ENCODE results near the gene TMEM132C. TPM values are rescaled to one million over a fixed set of nuclear protein-coding genes. Genes with fewer than 3 reads are reported as not detected.

The TMEM132C gene
- total RNA-seq, 6 experiments from 2014 or later = 0.04 to 0.19 (median 0.06) TPM; not detected in 3

DNA sequence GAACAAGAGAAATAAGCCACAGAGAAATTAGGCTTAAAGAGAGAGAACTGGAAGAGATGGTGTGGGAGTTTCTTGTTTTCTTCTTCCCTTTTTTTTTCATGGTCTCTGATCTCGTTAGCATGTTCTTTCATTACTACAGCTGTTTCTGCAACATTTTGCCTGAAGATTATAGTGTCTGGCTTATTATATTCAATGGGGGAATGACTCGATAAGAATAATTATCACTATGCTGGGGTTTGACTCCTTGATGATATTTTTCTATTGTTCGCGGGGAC is 70.0 kb downstream of the TMEM132C start:
- intact Hi-C loops (cut with DNase I) = no loop called here
- no peak for TF ChIP-seq CTCF (IDR thresholded peaks at IDR 0.05)
- no peak for DNase-seq
- no peaks in the 10 kb centered on the region for H3K27me3 ChIP-seq
- H3K36me3 ChIP-seq = no peaks in the 10 kb centered on the region
- no peaks in the 10 kb centered on the region for H3K4me1 ChIP-seq
- no peak for ATAC-seq
- 40% methylated on average over 4 of the region's 4 CpGs for WGBS (ENCODE audit: insufficient coverage, low coverage, low lambda C conversion rate, missing lambda C conversion rate)
- no peaks in the 10 kb centered on the region for H3K9me3 ChIP-seq
- no peak overlapping the region for H3K27ac ChIP-seq
- no peak overlapping the region for H3K4me3 ChIP-seq

- Histone ChIP-seq H3K36me3 (no peaks in the 10 kb centered on the region), H3K27ac (no peak overlapping the region), H3K9me3 (no peaks in the 10 kb centered on the region), H3K4me3 (no peak overlapping the region), H3K4me1 (no peaks in the 10 kb centered on the region), H3K27me3 (no peaks in the 10 kb centered on the region)
- DNase-seq (no peak), ATAC-seq (no peak)
- intact Hi-C loops (cut with DNase I) = no loop called here
- no peak for TF ChIP-seq CTCF (IDR thresholded peaks at IDR 0.05)
- TF ChIP-seq POLR2A (IDR thresholded peaks at IDR 0.05) = no peak
- 11% methylated on average over 10 of the region's 10 CpGs for WGBS (ENCODE audit: insufficient coverage, low coverage, low lambda C conversion rate, missing lambda C conversion rate)
These were observed 70.6 kb downstream of the TMEM132C start for GRCh38 chr12:128337431-128338170.

- DNase-seq = no peak
- Histone ChIP-seq H3K4me3 (no peak overlapping the region), H3K4me1 (no peaks in the 10 kb centered on the region), H3K36me3 (no peaks in the 10 kb centered on the region), H3K27me3 (no peaks in the 10 kb centered on the region), H3K27ac (no peak overlapping the region), H3K9me3 (no peaks in the 10 kb centered on the region)
- WGBS (ENCODE audit: insufficient coverage, low coverage, low lambda C conversion rate, missing lambda C conversion rate) = 9% methylated on average over 9 of the region's 9 CpGs
- no peak for ATAC-seq
- intact Hi-C loops (cut with DNase I) = no loop called here
- TF ChIP-seq POLR2A (IDR thresholded peaks at IDR 0.05) = no peak
- no peak for TF ChIP-seq CTCF (IDR thresholded peaks at IDR 0.05)
These were observed 71.6 kb downstream of the TMEM132C start for GRCh38 chr12:128338386-128339125.

GRCh38 chr12:128339126-128339520 is 72.2 kb downstream of the TMEM132C start:
- ATAC-seq (no peak), DNase-seq (no peak)
- intact Hi-C loops (cut with DNase I) = no loop called here
- H3K9me3 ChIP-seq = no peaks in the 10 kb centered on the region
- H3K4me1 ChIP-seq = no peaks in the 10 kb centered on the region
- H3K36me3 ChIP-seq = no peaks in the 10 kb centered on the region
- no peaks in the 10 kb centered on the region for H3K27me3 ChIP-seq
- TF ChIP-seq POLR2A (IDR thresholded peaks at IDR 0.05) = no peak
- TF ChIP-seq CTCF (IDR thresholded peaks at IDR 0.05) = no peak
- no peak overlapping the region for H3K4me3 ChIP-seq
- WGBS (ENCODE audit: insufficient coverage, low coverage, low lambda C conversion rate, missing lambda C conversion rate) = 7% methylated on average over 5 of the region's 6 CpGs
- H3K27ac ChIP-seq = no peak overlapping the region

Measured in right lobe of liver (tissue), 6 donors.